ENCODE measurements around the gene PKLR.

The PKLR gene

DNA sequence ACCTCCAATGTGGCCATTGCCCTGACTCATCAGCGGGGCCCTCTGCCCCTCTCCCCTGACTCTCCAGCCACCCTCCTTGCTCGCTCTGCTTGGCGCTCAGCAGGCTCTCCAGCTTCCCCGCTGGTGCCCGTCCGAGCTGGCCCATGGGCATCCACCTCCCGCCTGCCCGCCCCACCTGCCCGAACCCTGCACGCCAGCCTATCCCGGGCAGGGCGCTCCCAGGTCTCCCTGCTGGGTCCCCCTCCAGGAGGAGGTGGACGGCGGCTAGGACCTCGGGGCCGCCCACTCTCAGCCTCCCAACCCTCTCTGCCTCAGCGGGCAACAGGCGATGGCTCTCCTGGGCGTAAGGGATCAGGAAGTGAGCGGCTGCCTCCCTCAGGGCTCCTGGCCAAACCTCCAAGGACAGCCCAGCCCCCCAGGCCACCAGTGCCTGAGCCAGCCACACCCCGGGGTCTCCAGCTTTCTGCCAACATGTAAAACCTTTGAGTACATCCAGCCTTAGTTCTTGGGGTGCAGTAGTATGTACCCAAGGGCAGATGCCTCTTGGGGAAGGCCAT lies 13.2 kb downstream of the PKLR start:
- Histone ChIP-seq H3K27ac (ENCODE audit: low read depth, low read length) (no peak overlapping the region), H3K36me3 (ENCODE audit: control insufficient read depth, low read length) (peaks cover 29% of the 10 kb centered on the region), H3K9me2 (replicated peaks; ENCODE audit: control insufficient read depth, low read length) (no peaks in the 10 kb centered on the region), H3K9me3 (ENCODE audit: control insufficient read depth, insufficient read depth, low read length) (no peaks in the 10 kb centered on the region), H3K4me3 (ENCODE audit: low read length) (no peak overlapping the region), H3K4me2 (ENCODE audit: low read length) (no peak overlapping the region), H3F3A (ENCODE audit: control insufficient read depth, insufficient read depth) (no peaks in the 10 kb centered on the region), H4K20me1 (ENCODE audit: control insufficient read depth, insufficient read depth, low read depth, low read length) (no peaks in the 10 kb centered on the region), H3K27me3 (ENCODE audit: control insufficient read depth, low read length) (no peaks in the 10 kb centered on the region), H3K4me1 (ENCODE audit: control insufficient read depth, low read length) (no peaks in the 10 kb centered on the region), H3K79me2 (ENCODE audit: control insufficient read depth, low read length) (no peaks in the 10 kb centered on the region)
- no peak for TF ChIP-seq CTCF (IDR thresholded peaks at IDR 0.05; ENCODE audit: low read depth, low read length, poor library complexity, severe bottlenecking)
- TF ChIP-seq EZH2phosphoT487 (IDR thresholded peaks at IDR 0.05; ENCODE audit: borderline replicate concordance, low read length) = no peak

DNA sequence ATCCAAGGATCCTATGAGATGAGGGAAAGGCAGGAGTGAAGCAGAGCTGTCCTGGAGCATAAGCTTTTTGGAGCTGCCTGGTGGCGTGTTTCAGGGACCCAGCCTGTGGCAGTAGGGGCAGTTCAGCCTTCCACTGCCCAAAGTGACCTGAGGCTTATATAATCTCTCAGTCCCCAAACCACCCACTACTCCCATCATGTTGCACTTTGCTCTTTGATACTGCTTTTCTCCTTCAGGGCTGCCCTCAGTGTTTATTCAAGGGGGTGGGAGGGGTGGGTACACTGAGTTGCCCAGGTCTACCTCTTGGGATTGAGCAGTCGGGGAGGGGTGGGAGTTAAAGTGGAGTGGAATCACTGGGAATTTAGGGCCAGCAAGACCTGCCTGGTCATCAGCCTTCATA lies 14.7 kb downstream of the PKLR start:
- no peaks in the 10 kb centered on the region for H3K9me3 ChIP-seq (ENCODE audit: control insufficient read depth, insufficient read depth, low read length)
- TF ChIP-seq CTCF (IDR thresholded peaks at IDR 0.05; ENCODE audit: low read depth, low read length, poor library complexity, severe bottlenecking) (no peak), EZH2phosphoT487 (IDR thresholded peaks at IDR 0.05; ENCODE audit: borderline replicate concordance, low read length) (no peak)
- H3K27me3 ChIP-seq (ENCODE audit: control insufficient read depth, low read length) = no peaks in the 10 kb centered on the region
- H4K20me1 ChIP-seq (ENCODE audit: control insufficient read depth, insufficient read depth, low read depth, low read length) = no peaks in the 10 kb centered on the region
- no peaks in the 10 kb centered on the region for H3F3A ChIP-seq (ENCODE audit: control insufficient read depth, insufficient read depth)
- H3K79me2 ChIP-seq (ENCODE audit: control insufficient read depth, low read length) = no peaks in the 10 kb centered on the region; the same call in 1 of the 2 replicates
- H3K4me2 ChIP-seq (ENCODE audit: low read length) = no peak overlapping the region
- H3K9me2 ChIP-seq (replicated peaks; ENCODE audit: control insufficient read depth, low read length) = no peaks in the 10 kb centered on the region
- no peak overlapping the region for H3K27ac ChIP-seq (ENCODE audit: low read depth, low read length)
- H3K4me3 ChIP-seq (ENCODE audit: low read length) = no peak overlapping the region
- no peaks in the 10 kb centered on the region for H3K4me1 ChIP-seq (ENCODE audit: control insufficient read depth, low read length)
- H3K36me3 ChIP-seq (ENCODE audit: control insufficient read depth, low read length) = peaks cover 37% of the 10 kb centered on the region

DNA sequence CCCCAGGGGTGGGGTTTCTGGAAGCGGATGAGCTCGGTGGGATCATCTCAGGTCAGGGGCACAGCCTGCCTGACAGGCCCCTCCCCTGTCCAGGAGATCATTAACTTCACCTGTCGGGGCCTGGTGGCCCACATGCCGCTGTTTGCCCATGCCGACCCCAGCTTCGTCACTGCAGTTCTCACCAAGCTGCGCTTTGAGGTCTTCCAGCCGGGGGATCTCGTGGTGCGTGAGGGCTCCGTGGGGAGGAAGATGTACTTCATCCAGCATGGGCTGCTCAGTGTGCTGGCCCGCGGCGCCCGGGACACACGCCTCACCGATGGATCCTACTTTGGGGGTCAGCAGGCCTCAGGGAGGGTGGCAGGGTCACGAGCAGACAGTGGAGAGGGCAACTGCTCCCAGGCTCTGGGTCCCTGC lies 15.6 kb downstream of the PKLR start:
- no peak for TF ChIP-seq CTCF (IDR thresholded peaks at IDR 0.05; ENCODE audit: low read depth, low read length, poor library complexity, severe bottlenecking)
- TF ChIP-seq EZH2phosphoT487 (IDR thresholded peaks at IDR 0.05; ENCODE audit: borderline replicate concordance, low read length) = no peak
- H3K4me1 ChIP-seq (ENCODE audit: control insufficient read depth, low read length) = no peaks in the 10 kb centered on the region
- H3K36me3 ChIP-seq (ENCODE audit: control insufficient read depth, low read length) = peaks cover 37% of the 10 kb centered on the region

More for the DNA sequence above, 15.6 kb downstream of the PKLR start:
- no peaks in the 10 kb centered on the region for H3K9me2 ChIP-seq (replicated peaks; ENCODE audit: control insufficient read depth, low read length)
- no peaks in the 10 kb centered on the region for H3F3A ChIP-seq (ENCODE audit: control insufficient read depth, insufficient read depth)
- no peaks in the 10 kb centered on the region; the same call in 1 of the 2 replicates for H3K79me2 ChIP-seq (ENCODE audit: control insufficient read depth, low read length)
- H3K27me3 ChIP-seq (ENCODE audit: control insufficient read depth, low read length) = no peaks in the 10 kb centered on the region
- H3K9me3 ChIP-seq (ENCODE audit: control insufficient read depth, insufficient read depth, low read length) = no peaks in the 10 kb centered on the region
- H4K20me1 ChIP-seq (ENCODE audit: control insufficient read depth, insufficient read depth, low read depth, low read length) = no peaks in the 10 kb centered on the region
- no peak overlapping the region for H3K4me2 ChIP-seq (ENCODE audit: low read length)
- H3K4me3 ChIP-seq (ENCODE audit: low read length) = no peak overlapping the region
- no peak overlapping the region for H3K27ac ChIP-seq (ENCODE audit: low read depth, low read length)

Data from DOHH2 (cell line).